GM19468 (cell line): ENCODE data around the gene PPP1R9B.

Experiments
- ATAC-seq: cut with Tn5 transposase; IDR thresholded peaks from one replicate; pipeline ENCODE4 v1.9.1; 2021; ENCODE audit warnings: mild to moderate bottlenecking, moderate library complexity, moderate number of reproducible peaks; ENCODE audit not compliant: unreplicated experiment; ENCODE audit errors: extremely low read depth

The PPP1R9B gene

DNA sequence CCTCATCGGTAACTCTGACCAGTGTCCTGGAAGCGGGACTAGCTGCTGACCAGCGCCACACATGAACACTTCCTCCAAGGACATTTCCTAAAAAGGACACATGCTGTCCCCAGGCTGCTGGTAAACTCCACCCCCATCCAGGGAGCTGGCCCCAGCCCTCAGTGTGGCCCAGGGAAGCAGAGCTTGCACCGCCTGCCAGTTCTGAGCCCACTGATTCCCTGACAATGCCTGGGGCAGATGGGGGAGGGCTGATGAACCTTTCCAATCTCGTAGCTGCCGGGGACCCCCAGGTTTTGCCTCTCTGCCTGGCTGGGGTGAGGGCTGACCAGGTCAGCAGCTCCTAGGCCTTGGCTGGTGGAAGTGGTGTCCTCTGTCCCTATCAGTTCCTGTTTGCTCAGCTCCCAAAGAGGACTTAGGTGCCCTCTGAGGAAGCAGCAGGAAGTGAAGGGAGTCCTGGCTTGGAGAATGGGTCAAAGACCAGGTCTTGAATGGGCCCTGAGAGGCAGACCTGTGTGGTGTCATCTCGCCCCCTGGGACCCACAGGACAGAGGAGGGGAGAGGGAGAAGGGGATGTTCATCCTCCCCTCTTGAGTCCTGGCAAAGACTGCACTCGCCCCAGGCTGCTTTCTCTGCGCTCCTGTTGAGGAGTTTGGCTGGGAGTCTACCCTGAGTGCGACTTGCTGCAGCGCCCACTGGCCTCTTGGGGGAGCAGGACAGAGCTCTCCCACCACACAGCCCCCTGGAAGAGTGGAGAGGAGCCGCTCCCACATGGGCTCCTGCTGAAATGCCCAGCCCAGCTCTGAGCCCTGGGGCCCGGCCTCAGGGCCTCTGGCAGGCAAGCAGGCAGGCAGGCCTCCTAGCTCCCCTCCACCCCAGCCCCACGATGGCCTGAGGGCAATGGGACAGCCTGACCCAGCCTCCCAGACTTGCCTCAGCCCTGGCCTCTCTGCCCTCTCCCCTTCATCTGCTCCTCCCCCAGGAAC is 38.5 kb downstream of the PPP1R9B start:
- no peak for ATAC-seq

GRCh38 chr17:50110591-50111349 is 39.7 kb downstream of the PPP1R9B start:
- no peak for ATAC-seq

DNA sequence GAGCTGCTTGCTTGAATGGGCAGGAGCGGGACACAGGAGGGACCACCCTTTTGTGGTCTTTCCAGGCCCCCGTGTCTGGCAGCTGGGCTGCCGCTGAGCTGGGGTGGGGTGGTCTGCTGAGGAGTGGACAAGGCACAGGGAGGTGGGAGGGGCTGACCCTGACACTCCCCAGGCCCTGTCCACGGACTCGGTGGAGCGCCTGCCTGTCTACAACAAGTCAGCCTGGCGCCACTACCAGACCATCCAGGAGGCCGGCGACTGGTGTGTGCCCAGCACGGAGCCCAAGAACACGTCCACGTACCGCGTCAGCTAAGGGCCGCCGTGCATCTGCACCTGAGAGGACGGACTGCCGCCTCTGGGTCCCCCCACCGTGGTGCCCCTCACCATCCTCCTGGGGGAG is 40.7 kb downstream of the PPP1R9B start:
- ATAC-seq = no peak

GRCh38 chr17:50109207-50109606 is 41.3 kb downstream of the PPP1R9B start:
- no peak for ATAC-seq

DNA sequence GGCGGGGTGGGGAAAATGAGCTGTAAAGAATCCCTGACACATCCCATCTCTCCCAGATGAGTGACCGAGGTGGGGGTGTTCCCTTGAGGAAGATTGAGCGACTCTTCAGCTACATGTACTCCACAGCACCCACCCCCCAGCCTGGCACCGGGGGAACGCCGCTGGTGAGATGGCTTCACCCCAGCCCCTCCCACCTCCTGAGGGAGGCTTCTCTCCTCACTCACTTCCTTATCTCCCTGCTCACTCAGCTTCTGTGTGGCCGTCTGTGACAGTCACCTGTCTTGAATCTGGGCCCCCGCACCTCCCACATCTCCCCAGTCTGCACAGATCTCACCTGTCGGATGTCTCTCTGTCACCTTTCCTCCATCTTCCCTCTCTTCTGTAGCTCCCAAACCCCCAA is 41.9 kb downstream of the PPP1R9B start:
- ATAC-seq = no peak

DNA sequence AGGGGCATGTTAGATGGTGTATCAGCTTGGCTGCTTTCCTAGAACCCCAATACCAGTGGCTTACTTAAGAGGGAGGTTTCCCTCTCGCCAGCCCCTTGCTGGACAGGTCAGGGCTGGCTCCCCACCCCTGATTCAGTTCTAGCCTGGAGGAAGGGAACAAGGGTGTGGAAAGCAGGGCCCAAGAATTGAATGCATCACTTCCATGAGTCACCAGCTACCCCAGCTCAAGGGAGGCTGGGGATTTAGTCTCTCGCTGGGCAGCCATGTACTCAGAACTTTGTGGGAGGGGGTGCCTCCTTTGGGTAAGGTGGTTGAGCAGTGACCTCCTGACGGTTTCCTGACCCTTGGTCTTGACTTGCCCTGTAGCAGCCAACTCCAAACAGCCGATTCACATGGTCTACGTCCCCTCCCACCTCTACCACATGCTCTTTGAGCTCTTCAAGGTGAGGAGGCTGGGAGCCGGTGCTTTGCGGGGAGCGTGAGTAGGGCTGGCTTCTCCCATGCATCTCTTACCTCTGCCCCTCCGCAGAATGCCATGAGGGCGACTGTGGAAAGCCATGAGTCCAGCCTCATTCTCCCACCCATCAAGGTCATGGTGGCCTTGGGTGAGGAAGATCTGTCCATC is 42.6 kb downstream of the PPP1R9B start:
- ATAC-seq = no peak

DNA sequence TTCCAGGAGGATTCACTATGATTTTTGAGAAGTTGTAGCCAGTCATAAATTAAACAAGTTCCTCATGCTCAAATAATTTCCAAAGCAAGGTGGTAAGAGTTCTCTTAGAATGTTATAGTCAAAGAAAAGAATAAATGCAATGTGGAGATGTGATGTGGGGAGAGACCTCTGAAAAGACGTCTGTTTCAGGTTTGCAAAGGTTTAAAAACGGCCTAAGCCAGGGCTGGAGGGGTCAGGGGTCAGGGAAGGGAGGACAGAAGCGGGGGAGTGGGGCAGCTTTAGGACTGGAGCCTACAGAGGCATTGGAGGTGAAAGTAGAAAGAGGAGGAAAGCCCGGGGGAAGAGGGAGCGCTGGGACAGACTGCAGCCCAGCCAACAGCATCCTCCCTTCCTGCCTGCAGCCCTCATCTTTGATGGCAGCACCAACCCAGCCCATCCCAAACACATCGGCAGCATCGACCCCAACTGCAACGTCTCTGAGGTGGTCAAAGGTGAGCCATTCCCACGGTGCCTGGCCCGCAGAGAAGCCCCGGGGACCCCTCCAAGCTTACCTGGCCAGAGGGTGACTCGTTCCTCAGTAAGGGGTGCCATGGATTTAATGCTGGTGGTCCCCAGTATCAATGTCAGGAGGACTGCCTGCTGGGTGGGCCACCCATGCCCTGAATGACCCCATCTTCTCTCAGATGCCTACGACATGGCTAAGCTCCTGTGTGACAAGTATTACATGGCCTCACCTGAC is 43.9 kb downstream of the PPP1R9B start:
- no peak for ATAC-seq

DNA sequence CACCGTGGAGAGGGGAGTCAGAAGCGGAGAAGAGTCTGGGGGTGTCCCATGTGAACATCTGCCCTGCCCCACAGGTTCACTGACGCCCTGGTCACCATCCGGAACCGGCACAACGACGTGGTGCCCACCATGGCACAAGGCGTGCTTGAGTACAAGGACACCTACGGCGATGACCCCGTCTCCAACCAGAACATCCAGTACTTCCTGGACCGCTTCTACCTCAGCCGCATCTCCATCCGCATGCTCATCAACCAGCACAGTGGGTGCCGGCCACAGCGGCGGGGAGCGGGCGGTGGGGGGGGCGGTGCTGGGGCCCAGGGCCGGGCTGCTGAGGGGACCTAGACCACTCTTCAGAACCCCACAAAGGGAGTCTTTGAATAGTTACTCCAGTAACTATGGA is 44.7 kb downstream of the PPP1R9B start:
- no peak for ATAC-seq

DNA sequence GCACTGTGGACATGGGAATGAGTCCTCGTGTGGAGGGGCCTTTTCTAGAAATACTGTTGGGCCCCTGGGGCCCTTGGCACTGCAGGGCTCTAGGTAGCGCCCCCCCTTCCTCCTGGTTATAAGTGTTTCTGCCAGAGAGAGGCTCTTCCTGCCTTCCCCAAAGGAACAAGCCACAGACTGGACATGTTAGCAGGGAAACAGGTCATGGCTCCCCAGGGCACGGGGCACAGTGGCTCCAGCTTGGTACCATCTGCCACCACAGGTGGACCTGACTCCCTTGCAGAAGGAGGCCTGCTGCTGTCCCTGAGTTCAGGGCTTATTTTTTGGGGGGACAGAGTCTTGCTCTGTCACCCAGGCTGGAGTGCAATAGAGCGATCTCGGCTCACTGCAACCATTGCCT is 46.5 kb downstream of the PPP1R9B start:
- no peak for ATAC-seq

- ATAC-seq = no peak
These were observed 47.2 kb downstream of the PPP1R9B start for GRCh38 chr17:50103252-50103651.

- no peak for ATAC-seq
These were observed 48.1 kb downstream of the PPP1R9B start for GRCh38 chr17:50102164-50102991.

DNA sequence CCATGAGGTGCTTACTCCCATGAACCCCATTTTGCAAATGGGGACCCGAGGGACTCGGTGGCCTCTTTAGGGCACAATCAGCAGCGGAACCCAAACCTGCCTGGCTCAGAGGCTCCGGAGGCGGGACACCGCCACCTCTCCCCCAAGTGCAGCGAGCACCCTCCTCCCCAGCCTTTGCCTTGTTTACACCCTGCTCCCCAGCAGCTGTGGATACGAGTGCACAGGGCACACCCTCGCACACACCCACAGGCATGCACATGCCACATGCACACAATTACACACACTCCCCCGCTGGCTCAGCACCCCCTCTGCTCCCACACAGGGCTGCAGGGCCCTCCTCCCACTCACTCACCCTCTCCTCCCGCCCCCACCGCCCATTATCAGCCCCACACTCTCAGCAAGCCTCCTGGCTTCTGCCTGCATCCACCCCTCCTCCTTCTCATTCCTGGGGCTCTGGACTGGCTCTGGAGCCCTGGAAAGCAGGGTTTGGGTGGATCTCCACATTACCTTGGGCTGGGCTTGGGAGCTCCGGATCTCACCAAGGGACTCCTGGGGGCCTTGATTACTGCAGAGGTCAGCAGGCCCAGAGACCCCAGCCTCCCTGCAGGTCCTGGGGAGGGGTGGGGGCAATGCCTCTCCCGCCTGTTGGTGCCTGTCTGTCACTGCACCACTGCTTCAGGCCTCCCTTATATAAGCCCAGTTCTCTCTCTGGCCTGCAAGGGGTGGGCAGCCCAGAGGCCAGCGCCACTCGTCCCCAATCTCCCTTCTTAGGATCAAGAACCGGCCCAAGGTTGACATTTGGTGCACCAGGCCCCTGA is 48.9 kb downstream of the PPP1R9B start:
- ATAC-seq = no peak

- ATAC-seq = no peak
These were observed 49.5 kb downstream of the PPP1R9B start for GRCh38 chr17:50100921-50101345.

- ATAC-seq = no peak
These were observed 50.0 kb downstream of the PPP1R9B start for GRCh38 chr17:50100480-50100883.

- ATAC-seq = no peak
These were observed 51.5 kb downstream of the PPP1R9B start for GRCh38 chr17:50099003-50099402.

DNA sequence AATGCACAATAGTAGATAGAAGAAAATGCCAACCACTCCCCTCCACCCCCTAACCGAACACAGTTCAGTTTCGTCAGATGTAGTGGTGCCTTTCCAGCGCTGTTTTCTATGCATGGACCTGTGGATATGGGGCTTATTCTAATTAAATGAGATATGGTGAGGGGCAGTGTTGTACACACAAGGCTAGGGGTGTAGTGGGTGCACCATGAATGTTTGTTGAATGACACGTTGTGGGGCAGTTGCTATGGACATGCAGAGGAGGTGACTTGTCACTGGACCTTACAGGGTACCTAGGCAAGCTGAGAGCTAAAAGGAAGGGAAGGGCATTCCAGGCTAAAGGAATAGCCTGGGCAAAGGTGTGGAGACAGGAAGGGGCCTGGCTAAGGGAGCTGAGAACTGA is 51.9 kb downstream of the PPP1R9B start:
- ATAC-seq = no peak

DNA sequence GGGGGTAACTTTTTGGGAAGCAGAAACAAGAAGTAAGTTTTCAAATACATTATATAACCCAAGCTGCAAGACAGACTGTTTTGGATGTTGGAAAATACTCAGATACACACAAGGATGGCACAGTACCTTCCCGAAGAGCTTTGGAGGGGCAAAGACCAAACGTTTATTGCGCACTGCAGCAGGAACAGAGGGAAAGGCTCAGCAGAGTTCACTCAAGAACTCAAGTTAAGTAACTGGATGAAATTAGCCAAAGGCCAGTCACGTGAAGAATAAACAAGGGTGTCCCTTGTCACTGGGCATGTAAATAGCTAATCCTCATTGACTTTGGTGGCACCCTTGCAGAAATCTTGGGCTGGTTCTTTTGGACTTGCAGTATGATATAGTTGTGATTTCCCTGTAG is 52.6 kb downstream of the PPP1R9B start:
- no peak for ATAC-seq

DNA sequence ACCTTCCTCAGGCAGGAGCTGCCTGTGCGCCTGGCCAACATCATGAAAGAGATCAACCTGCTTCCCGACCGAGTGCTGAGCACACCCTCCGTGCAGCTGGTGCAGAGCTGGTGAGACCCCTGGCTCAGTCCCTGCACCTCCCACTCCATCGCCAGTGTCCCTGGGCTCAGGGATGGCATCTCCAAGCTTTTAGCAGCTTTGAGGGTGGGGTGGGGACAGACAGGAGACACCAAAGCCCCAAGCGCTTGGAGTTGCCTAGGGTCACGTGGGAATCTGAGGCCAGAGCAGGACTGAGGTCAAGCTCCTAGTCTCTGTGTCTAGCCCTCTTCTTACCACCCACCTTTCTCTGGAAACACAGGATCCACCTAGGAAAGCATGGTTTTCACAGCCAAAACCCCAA is 53.0 kb downstream of the PPP1R9B start:
- no peak for ATAC-seq
